GM21447 (cell line): Measurements from ENCODE around the gene MCTP2.

Experiments used
- ATAC-seq: cut with Tn5 transposase; IDR thresholded peaks from one replicate; pipeline ENCODE4 v1.9.1; 2021; ENCODE audit not compliant: unreplicated experiment

MCTP2 gene, protein sequence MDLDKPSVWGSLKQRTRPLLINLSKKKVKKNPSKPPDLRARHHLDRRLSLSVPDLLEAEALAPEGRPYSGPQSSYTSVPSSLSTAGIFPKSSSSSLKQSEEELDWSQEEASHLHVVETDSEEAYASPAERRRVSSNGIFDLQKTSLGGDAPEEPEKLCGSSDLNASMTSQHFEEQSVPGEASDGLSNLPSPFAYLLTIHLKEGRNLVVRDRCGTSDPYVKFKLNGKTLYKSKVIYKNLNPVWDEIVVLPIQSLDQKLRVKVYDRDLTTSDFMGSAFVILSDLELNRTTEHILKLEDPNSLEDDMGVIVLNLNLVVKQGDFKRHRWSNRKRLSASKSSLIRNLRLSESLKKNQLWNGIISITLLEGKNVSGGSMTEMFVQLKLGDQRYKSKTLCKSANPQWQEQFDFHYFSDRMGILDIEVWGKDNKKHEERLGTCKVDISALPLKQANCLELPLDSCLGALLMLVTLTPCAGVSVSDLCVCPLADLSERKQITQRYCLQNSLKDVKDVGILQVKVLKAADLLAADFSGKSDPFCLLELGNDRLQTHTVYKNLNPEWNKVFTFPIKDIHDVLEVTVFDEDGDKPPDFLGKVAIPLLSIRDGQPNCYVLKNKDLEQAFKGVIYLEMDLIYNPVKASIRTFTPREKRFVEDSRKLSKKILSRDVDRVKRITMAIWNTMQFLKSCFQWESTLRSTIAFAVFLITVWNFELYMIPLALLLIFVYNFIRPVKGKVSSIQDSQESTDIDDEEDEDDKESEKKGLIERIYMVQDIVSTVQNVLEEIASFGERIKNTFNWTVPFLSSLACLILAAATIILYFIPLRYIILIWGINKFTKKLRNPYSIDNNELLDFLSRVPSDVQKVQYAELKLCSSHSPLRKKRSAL

DNA sequence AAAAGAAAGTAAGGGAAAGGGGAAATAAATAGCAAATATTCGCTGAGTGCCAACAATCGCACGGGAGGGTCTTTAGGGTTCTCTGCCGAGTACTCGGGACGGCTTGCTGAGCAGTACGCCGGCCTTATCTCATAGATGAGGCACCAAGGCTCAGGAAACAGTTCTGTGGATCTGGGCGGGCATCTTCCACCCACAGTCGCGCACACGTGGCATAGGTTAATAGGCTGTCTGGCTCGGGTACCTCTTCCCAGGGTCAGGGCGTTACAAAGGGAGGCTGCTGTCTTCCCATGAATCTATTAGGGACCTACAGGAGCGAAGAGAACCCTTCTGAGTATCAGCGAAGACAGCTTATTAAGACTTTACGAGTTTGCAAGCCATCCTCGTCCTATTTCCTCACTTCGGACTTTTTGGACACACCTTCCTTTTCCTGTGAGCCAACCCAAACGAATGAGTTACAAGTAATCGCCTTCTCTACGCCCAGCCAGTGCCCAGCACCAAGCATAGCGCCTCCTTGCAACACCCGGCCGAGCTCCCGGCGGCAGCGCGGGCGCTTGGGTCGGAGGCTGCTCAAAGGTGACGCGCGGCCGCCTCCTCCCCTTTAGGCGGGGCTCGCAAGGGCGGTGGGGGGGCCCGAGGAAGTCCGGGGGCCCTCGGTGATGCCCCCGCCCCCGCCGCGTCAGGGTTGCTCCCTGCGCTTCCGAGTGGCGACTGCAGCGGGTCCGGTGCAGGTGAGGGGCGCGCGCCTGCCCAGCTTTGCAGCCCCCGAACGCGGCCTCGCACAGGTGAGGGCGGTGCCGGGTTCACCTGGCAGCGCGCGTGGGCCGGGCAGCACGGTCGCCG lies at the start of gene MCTP2:
TSS of gene MCTP2 (plus strand) at position 679 of the 840 bp plus-strand sequence. CDS start 66,705 bp downstream, outside the sequence.
- peak; percentile 58 for ATAC-seq

DNA sequence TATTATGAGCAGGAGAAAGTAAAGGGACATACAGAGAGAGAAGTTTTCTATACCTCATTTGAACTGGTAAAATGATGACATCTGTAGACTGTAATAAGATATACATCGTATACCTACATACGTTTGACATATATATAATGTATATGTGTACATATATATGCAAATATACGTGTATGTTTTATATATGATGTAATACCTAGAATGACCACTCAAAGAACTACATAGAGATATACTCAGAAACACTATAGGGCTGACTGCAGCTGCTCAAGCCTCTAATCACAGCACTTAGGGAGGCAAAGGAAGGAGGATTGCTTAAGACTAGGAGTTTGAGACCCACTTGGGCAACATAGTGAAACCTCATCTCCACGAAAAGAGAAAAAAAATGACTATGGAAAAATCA lies 48.5 kb upstream of the MCTP2 start:
- ATAC-seq, result no peak

DNA sequence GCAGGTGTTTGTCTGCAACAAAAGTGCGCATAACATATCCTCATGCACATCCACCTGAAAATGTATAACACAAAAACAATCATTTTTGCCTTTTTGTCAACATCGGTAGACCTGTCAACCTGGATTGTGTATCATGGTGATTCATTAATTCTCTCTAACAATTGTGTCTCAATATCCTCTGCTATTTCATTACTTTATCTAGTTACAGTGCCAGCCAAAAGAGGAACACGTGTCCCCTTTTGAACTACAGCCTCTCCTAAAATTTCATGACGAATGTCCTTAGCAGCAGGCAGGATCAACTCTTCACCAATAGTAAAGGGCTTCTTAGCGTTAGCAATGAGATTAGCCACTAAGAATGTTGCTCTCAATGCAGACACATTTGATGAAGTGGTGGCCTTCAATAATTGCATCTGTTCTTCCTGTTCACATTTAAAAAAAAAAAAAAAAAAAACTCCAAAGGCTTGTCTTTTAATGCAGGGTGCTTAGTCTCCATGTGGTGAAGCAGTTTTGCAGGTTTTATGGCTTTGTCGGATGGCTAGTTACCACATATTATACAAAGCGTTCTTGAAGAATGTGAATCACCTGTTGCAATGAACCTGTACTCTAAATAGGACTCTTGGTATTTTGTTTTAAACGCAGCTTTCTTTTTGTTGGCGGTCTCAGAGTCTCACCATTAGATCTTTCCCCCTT lies 45.7 kb upstream of the MCTP2 start:
- no peak for ATAC-seq

DNA sequence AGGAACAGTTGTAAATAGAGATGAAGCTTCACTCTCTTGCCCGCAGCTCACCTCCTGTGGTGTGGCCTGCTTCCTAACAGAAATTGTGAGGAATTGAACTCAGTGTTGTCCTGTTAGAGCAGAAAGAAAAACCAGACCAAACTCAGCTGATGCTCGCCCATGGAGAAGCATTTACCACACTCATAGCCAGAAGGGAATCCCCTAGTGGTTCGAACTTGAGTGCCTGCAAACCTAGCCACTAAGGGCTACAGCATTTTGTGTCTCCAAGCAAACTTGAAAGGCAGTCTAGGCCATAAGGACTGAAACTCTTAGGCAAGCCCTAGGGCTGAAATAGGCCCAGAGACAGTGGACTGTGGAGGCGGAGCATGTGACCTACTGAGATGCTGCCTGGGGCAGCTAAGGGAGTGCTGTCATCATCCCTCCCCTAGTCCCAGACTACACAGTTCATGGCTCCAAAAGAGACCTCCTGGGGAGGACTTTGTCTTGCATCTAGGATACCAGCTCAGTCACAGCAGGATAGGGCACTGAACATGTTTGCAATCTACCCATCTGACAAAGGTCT lies 44.5 kb upstream of the MCTP2 start:
- no peak for ATAC-seq

DNA sequence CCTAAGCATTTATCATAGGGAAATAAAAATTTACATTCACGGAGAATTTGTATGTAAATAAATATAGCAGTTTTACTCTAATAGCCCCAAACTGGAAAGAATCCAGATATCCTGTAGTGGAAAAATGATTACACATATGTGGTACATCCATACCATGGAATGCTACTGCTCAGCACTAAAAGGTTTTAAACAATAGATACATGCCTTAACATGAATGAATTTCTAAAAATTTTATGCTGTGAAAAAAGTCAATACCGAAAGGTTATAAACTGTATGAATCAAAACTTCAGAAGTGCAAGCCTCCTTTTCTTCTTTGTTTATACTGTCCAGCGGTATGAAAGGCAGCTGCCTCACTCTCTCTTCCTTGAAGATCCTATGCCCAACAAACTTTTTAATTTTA lies 37.5 kb upstream of the MCTP2 start:
- ATAC-seq, result no peak

DNA sequence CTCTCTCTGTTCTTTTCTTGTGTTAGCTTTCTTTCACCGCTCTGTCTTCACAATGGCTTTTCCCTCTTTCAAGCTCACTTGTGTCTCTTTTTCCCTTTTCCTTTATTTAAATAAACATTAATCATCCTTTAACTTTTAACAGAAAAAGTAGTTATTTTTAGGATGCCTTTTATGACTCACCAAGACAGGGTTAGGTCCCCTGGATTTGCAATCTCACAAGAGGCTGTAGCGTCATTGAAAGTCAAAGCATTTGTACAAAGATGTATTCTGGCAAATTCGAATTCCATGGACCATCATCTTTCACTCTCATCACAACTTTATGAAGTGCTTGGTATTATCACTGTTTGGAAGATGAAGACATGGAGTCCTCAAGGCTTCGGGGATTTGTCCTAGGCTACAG lies 34.8 kb upstream of the MCTP2 start:
- ATAC-seq, result no peak

DNA sequence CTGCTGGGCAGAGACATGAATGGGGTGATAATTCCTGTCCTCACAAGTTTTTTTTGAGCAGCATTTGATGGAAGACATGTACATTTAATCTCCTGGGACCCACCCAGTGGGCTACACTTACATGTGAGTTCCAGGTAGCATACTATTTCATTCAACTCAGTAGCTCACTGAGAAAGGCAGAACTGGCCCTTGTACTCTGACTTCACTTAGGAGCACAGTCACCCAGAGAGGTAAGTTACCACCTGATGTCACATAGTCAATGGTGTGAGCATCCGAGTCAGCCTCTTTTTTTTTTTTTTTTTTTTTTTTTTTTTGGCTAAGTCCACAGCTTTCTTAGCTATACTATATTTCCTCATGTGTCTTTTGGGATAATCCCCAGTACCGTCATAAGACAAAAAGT lies 32.7 kb upstream of the MCTP2 start:
- ATAC-seq, result no peak

DNA sequence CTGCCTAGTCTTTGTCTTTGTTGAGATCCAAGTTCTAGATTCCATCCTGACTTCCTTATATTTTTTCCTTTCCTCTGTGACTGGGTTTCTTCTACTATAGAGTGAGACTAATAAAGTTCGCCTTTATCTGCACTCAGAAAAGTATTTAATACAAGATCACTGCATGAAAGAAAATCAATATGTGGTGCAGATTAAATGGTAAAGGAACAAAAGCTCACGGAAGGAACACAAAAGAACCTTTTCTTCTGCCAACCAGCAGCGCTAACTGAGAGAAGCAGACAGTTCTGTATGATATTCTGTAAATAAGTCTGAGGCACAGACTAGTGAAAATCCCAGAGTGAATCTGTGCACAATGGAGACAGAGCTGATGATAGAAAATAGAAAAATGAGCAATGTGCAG lies 31.6 kb upstream of the MCTP2 start:
- no peak for ATAC-seq

DNA sequence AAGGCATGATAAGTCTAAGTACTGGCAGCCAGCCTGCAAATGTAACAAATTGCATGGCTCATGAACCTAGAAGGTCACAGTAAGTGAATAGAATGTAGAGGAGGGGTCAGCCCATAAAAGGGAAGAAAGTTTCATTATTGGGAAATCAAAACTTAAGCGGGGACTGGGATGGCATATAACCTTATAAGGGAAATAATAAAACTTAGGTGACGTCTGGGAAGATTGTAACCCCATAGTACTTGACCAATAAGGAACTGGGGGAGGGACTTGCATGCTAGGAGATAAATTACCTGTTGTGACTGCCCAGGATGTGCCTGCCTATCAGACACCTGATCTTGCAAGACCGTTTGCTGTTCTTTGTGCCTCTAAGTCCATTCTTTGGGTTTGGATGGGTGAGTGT lies 28.1 kb upstream of the MCTP2 start:
- no peak for ATAC-seq

DNA sequence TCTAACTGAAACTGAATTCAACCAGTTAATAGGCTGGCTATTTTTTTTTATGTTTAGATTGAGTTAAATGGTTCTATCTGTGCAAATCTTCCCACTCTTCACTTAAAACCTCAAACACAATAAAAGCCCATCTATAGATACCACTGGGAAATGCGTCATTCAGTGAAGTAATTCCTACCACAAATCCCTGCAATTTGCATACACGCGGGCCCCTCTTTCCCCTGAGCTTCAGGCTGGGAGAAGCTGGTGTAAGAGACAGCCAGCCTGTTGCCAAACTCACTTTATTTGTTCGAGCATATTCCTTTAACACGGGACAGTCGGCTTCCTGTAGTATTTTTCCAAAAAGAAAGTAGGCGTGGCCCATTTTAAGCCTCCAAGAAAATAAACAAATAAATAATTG lies 26.0 kb upstream of the MCTP2 start:
- no peak for ATAC-seq

DNA sequence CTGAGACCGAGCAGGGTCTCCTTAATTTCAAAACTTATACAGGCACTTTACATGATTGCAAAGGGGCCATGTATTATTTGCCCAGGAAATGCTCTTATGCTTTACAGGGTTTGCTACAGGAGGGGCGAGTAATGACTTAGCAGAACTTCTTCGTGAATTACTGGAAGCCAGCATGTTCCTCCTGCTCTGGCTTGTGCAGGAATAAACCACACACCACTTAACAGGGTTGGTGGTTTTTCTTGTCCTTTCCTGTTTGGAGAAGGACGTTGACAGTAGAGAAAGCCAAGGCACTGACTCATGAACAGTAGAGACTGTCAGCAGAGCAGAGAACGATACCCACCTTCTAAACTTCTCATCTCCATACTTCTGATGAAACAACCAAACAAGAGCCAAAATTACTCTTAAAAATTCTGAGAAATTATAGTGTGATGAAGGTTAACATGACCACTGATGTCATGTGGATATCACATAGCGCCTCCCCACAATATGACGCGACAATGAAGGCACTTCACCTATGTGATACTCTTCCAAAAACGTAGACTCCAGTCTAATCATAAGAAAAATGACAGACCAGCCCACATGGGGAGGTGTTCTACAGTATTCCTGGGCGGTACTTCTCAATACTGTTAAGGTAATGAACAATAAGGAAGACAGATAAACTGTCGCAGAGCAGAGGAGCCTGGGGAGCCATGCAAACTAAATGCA lies 24.7 kb upstream of the MCTP2 start:
- peak; percentile 53 for ATAC-seq

DNA sequence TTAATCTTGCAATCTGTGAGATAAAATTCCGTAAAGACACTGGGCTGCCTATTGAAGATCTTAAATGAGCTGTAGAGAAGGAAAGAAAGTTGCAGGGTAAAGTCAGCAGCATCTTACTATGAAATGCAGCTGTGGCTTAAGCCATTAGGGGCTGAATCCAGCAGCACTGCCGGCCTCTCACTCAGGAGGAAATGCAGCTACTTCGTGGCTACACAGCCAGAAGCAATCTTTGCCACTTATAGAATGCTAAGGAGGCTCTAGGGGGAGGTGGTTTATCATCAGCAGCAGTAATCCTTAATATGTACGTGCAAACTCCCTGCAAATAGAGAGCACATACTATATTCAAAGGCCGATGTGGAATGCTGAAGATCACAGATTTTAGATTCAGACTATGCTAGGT lies 19.1 kb upstream of the MCTP2 start:
- no peak for ATAC-seq

DNA sequence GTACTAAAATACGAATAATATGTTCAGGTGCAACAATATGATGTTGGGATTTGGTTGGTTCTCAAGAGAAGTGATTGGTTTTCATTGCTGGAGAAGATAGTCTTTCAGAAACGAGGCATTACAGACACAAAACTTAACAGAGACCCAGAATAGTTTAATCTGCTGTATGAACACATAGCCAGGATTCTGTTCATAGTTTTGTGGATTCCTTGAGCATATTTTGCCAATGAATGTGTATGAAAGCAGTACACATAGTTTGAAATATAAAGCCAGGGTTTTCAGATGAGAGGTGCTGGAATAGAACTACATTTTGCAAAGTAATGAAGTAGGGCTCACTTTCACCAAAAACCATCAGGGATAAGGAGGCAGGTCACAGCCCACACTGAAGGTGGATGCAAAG lies 5.7 kb upstream of the MCTP2 start:
- ATAC-seq, result no peak

DNA sequence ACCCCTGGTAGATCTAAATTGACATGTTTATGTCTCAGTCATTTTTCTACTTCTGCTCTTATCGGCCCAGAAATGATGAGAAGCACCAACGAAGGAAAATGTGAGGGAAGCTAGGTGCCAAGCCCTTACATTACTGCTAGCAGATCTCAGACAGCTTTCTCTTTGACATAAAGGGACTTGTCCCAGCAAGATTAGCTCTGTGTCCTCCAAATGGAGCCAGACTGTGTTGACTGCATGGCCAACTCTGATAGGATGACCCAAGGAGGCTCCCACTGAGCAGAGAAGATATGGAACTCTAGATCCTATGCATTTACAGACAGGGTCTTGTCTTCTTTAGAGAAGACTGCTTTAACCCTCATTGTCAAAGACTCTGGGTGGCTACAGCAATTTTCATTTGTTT lies 2.8 kb upstream of the MCTP2 start:
- no peak for ATAC-seq

DNA sequence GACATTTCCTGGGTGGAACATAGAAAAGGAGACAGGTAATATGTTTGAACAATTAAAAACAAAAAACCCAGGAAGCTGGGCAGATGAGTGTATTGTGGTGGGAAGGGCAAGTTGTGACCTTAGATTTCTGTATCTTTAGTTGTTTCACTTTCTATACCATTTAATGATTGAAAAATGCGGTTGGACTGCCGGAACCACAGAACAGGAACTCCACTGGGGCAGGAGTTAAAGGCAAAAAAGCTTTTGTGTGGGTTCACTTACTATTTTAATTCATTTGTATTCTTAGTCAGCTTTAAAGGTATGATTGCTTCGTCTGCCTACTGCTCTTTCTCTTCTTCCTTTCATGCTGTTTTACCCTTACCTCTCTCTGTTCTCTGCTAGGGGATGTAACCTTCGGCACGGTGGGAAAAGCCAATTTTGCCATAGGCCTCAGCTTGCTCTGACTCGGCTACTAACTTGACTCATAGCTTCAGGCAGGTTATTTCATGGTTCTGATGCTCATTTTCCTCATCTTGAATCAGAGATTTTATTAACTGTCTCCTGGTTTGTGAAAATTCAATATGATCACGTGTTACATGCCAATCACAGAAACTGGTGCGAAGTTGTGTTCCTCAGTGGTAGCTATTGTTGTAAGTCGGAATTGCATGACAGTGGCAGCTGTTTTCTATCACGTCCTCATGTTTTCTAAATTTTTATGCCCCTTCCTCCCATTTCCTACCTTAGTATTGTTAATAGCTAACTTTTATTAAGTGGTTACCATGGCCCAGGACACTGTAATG lies 1.6 kb upstream of the MCTP2 start:
- peak; percentile 57 for ATAC-seq

DNA sequence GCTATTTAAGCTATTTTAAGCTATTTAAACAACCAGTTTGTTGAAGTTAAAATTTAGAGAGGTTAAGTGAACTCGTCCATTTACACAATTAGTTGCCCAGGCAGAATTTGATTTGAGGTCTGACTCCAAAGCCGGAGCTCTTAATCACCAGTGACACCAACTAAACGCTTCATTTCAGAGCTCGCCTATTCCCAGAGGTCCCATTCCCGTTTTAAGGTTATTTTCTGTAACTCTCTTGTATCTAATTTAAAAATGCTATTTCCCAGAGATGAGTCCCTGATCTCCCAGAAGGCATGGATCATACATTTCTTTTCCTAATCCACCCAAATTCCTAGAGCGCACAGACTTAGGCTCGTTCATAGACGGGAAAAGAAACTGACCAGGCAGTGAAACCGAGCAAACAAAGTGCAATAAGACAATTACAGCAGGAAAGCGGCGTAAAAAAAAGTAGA lies 904 bp upstream of the MCTP2 start:
- ATAC-seq, result no peak

DNA sequence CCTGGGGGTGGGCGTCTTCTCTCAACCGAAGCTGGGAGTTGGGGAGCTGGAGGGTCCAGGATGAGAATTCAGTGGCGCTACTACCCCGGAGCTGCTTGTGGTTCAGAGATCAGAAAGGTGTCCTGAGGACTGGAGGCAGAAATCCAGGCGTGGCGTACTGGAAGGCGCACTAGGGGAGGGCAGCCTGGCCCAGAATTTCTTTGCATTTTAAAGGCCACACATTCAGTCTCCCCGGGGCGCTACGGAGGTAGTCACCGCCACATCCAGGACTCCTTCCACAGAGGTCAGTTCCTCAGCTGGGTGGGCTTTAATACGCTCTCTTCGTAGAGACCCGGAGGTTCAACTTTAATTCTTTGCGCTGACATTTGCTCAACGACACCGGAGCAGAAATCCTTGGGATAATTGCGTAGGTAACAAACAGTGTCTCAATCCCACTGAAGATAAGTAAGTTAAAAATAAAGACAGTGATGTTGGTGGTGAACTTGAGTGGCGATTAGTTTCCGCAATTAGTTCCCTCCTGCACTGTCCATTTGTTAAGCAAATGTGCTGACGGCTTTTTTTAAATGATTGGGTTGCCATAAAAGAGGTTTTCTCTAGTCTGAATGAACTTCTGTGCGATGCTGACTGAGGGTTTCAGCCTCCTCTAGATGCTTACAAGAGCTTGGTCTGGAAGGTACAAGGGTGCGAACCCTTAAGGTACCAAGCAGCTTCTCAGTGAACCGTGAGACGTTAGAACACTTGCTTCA lies 535 bp downstream of the MCTP2 start:
- ATAC-seq, result peak; percentile 17

DNA sequence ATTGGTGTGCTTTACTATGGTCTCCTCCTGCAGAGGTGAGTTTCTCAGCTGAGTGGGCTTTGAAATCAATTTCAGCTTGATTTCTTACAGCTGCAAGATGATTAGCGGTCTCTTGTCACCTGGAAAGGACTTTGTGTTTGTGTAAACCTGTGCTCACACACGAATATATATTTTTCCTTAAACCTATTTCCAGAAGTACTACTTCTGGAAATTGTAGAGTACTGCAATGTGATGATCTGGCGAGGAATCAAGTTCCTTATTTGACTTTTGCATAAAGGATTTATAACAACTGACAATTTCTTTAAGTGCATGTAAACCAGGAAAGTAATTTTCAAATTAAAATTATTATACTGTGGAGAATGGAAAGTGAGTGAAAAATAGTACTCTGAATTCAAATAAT lies 2.1 kb downstream of the MCTP2 start:
- no peak for ATAC-seq
